ENCODE measurements around the gene YEATS2.

DNA sequence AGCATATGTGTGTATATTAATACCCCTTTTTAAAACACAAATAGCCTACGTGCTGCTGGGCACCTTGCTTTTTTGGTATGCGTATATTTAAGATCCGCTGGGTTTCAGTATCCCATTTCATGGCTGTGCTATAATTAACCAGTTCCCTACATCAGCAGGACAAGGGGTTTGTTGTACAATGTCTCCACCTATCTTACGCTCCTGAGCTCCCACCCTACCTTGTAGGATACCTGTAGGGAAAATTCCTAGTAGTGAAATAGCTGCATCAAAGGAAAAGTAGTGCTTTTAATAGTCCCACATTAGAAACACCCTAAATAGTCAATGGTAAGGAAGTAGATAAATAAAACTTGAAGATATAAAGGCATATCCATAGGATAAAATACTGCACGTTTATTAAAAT is 126.4 kb downstream of the YEATS2 start:
- TF ChIP-seq, protein P1, sequence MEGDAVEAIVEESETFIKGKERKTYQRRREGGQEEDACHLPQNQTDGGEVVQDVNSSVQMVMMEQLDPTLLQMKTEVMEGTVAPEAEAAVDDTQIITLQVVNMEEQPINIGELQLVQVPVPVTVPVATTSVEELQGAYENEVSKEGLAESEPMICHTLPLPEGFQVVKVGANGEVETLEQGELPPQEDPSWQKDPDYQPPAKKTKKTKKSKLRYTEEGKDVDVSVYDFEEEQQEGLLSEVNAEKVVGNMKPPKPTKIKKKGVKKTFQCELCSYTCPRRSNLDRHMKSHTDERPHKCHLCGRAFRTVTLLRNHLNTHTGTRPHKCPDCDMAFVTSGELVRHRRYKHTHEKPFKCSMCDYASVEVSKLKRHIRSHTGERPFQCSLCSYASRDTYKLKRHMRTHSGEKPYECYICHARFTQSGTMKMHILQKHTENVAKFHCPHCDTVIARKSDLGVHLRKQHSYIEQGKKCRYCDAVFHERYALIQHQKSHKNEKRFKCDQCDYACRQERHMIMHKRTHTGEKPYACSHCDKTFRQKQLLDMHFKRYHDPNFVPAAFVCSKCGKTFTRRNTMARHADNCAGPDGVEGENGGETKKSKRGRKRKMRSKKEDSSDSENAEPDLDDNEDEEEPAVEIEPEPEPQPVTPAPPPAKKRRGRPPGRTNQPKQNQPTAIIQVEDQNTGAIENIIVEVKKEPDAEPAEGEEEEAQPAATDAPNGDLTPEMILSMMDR (tag by site-specific recombination; IDR thresholded peaks at IDR 0.05): no peak
- TF ChIP-seq ZNF48 (tag by site-specific recombination; IDR thresholded peaks at IDR 0.05) (no peak), SETDB1 (IDR thresholded peaks at IDR 0.05; ENCODE audit: insufficient read length, low read length) (no peak), ZFP69B (tag by site-specific recombination; IDR thresholded peaks at IDR 0.05) (no peak), OVOL3 (tag by site-specific recombination; IDR thresholded peaks at IDR 0.05) (no peak), ZNF514 (tag by site-specific recombination; IDR thresholded peaks at IDR 0.05) (no peak), SCRT2 (tag by site-specific recombination; IDR thresholded peaks at IDR 0.05) (no peak)
- TF ChIP-seq, protein P2, sequence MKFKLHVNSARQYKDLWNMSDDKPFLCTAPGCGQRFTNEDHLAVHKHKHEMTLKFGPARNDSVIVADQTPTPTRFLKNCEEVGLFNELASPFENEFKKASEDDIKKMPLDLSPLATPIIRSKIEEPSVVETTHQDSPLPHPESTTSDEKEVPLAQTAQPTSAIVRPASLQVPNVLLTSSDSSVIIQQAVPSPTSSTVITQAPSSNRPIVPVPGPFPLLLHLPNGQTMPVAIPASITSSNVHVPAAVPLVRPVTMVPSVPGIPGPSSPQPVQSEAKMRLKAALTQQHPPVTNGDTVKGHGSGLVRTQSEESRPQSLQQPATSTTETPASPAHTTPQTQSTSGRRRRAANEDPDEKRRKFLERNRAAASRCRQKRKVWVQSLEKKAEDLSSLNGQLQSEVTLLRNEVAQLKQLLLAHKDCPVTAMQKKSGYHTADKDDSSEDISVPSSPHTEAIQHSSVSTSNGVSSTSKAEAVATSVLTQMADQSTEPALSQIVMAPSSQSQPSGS (tag by site-specific recombination; IDR thresholded peaks at IDR 0.05; ENCODE audit: low read depth): no peak
- TF ChIP-seq, protein P3, sequence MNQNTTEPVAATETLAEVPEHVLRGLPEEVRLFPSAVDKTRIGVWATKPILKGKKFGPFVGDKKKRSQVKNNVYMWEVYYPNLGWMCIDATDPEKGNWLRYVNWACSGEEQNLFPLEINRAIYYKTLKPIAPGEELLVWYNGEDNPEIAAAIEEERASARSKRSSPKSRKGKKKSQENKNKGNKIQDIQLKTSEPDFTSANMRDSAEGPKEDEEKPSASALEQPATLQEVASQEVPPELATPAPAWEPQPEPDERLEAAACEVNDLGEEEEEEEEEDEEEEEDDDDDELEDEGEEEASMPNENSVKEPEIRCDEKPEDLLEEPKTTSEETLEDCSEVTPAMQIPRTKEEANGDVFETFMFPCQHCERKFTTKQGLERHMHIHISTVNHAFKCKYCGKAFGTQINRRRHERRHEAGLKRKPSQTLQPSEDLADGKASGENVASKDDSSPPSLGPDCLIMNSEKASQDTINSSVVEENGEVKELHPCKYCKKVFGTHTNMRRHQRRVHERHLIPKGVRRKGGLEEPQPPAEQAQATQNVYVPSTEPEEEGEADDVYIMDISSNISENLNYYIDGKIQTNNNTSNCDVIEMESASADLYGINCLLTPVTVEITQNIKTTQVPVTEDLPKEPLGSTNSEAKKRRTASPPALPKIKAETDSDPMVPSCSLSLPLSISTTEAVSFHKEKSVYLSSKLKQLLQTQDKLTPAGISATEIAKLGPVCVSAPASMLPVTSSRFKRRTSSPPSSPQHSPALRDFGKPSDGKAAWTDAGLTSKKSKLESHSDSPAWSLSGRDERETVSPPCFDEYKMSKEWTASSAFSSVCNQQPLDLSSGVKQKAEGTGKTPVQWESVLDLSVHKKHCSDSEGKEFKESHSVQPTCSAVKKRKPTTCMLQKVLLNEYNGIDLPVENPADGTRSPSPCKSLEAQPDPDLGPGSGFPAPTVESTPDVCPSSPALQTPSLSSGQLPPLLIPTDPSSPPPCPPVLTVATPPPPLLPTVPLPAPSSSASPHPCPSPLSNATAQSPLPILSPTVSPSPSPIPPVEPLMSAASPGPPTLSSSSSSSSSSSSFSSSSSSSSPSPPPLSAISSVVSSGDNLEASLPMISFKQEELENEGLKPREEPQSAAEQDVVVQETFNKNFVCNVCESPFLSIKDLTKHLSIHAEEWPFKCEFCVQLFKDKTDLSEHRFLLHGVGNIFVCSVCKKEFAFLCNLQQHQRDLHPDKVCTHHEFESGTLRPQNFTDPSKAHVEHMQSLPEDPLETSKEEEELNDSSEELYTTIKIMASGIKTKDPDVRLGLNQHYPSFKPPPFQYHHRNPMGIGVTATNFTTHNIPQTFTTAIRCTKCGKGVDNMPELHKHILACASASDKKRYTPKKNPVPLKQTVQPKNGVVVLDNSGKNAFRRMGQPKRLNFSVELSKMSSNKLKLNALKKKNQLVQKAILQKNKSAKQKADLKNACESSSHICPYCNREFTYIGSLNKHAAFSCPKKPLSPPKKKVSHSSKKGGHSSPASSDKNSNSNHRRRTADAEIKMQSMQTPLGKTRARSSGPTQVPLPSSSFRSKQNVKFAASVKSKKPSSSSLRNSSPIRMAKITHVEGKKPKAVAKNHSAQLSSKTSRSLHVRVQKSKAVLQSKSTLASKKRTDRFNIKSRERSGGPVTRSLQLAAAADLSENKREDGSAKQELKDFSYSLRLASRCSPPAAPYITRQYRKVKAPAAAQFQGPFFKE (tag by site-specific recombination; IDR thresholded peaks at IDR 0.05; ENCODE audit: borderline replicate concordance): no peak
- TF ChIP-seq, protein P4, sequence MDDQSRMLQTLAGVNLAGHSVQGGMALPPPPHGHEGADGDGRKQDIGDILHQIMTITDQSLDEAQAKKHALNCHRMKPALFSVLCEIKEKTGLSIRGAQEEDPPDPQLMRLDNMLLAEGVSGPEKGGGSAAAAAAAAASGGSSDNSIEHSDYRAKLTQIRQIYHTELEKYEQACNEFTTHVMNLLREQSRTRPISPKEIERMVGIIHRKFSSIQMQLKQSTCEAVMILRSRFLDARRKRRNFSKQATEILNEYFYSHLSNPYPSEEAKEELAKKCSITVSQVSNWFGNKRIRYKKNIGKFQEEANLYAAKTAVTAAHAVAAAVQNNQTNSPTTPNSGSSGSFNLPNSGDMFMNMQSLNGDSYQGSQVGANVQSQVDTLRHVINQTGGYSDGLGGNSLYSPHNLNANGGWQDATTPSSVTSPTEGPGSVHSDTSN (CRISPR knock-in tag; IDR thresholded peaks at IDR 0.05): no peak
- TF ChIP-seq, protein P5, sequence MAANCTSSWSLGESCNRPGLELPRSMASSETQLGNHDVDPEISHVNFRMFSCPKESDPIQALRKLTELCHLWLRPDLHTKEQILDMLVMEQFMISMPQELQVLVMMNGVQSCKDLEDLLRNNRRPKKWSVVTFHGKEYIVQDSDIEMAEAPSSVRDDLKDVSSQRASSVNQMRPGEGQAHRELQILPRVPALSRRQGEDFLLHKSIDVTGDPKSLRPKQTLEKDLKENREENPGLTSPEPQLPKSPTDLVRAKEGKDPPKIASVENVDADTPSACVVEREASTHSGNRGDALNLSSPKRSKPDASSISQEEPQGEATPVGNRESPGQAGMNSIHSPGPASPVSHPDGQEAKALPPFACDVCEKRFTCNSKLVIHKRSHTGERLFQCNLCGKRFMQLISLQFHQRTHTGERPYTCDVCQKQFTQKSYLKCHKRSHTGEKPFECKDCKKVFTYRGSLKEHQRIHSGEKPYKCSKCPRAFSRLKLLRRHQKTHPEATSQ (tag by site-specific recombination; IDR thresholded peaks at IDR 0.05): no peak
